AG10803 (cell line): Measurements from ENCODE around the gene GAK.

Experiments used
- DNase-seq: peaks from one replicate; pipeline ENCODE4 v3.0.0; 2010; ENCODE audit warnings: low read depth
- H3K4me3 ChIP-seq: 2 replicates; pipeline ENCODE4 v1.5.1; 2011; ENCODE audit warnings: mild to moderate bottlenecking, low read length, control low read depth
- TF ChIP-seq, protein P1 (sequence below): conservative IDR thresholded peaks from 2 replicates; pipeline ENCODE4 v1.5.1; 2011; ENCODE audit warnings: mild to moderate bottlenecking, low read length, control low read depth, inconsistent platforms

The GAK gene

DNA sequence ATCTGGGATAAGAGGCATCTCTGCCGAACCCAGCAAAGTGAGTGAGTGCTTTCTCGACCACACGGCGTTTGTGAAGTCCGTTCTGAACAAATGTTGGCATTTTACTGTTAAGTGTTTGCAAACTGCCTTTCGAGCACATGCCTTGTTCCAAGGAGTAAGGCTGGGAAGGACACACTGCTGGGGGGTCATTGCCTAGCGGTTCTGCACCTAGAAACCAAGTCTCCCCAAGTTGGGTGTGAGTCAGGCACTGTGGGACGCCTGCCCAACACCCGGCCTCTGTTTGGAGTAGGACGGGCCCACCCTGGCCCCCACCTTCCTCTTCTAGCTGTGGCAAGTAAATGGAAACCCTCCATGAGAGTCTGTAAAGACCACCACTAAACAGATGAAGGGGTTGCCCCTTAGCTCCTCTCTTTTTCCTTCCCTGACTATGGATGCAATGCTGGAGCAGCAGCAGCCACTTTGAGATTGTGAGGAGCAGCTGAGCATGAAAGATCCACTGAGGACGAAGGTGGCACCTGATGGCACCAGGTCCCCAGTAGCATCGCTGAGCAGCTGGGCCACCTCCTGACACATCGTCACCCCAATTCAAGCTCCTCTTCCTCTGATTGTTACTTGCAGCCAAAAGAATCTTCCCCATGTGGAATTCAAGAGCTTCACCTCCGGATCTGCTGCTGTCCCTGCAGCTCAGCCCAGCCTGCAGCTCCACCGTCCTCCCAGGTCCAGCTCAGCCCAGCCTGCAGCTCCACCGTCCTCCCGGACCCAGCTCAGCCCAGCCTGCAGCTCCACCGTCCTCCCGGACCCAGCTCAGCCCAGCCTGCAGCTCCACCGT, 112.5 kb downstream of the GAK start:
- TF ChIP-seq, protein P1, sequence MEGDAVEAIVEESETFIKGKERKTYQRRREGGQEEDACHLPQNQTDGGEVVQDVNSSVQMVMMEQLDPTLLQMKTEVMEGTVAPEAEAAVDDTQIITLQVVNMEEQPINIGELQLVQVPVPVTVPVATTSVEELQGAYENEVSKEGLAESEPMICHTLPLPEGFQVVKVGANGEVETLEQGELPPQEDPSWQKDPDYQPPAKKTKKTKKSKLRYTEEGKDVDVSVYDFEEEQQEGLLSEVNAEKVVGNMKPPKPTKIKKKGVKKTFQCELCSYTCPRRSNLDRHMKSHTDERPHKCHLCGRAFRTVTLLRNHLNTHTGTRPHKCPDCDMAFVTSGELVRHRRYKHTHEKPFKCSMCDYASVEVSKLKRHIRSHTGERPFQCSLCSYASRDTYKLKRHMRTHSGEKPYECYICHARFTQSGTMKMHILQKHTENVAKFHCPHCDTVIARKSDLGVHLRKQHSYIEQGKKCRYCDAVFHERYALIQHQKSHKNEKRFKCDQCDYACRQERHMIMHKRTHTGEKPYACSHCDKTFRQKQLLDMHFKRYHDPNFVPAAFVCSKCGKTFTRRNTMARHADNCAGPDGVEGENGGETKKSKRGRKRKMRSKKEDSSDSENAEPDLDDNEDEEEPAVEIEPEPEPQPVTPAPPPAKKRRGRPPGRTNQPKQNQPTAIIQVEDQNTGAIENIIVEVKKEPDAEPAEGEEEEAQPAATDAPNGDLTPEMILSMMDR, result no peak
- H3K4me3 ChIP-seq, result no peak overlapping the region
- DNase-seq, result no peak

DNA sequence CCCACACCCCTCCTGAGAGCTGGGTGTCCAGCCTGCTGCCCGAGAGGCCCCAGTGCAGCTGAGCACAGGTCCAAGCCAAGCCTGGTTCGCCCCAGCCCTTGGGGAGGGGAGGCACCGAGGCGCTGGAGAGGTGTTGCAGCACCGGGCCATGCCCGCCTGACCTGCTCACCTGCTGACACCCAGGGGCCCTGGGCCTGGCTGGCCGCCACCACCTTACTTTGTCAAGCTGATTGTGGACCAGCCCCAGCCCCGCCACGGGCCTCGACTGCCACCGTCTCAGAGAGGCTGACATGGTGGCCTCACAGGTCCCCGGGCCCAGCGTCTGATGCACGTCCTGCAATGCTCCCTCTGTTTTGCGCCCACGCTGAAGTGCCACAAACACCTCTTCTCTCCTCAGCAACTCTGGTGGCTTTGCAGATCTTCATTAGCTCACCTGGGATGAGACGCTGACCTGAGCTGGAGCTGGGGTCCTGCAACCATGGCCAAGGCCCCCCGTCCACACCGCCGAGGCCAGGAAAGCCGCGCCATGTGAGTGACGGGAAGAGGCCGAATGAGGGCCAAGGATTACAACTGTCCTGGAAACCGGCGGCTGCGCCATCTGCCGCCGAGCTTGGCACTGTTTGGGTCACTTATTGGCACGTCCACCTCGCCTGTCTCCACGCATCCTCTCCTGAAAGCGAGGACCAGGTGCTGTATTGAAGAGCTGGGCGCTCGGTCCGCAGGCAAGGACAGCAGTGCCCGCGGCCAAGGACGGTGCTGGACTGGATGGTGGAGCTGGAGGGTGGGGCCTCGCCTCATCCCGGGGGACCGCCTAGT, 113.8 kb downstream of the GAK start:
- TF ChIP-seq, protein P1, result no peak
- DNase-seq, result no peak
- H3K4me3 ChIP-seq, result no peak overlapping the region

DNA sequence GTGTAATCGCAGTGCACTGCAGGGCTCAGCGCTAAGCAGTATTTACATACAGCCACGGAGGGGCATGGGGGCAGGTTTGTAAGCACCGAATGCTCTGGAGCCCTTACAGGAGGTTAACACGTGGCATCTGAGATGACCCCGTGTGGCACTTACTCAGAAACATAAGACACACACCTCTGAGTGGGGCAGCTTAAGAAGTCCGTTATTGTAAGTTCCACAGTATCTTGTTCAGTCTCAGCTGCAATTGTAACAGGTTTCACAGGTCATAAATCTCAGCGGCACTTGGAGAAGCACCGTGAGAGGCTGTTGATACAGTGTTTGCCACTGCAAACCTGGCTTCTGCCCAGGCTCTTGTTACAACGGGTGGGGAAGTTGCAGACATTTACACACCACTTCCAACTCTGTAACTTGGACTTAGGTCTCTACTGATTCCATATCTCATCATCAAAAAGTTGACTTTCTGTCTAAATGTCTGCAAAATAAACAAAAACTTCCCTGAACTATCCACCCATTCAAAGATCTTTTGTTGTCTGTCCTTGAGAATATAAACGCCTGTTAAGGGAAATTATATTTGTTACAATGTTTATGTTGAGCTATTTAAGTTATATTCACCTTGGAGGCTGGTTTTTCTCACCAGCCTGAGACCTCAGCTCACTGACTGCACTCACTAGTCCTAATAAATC, 116.5 kb downstream of the GAK start:
- H3K4me3 ChIP-seq, result no peak overlapping the region
- no peak for DNase-seq
- TF ChIP-seq, protein P1, result no peak

DNA sequence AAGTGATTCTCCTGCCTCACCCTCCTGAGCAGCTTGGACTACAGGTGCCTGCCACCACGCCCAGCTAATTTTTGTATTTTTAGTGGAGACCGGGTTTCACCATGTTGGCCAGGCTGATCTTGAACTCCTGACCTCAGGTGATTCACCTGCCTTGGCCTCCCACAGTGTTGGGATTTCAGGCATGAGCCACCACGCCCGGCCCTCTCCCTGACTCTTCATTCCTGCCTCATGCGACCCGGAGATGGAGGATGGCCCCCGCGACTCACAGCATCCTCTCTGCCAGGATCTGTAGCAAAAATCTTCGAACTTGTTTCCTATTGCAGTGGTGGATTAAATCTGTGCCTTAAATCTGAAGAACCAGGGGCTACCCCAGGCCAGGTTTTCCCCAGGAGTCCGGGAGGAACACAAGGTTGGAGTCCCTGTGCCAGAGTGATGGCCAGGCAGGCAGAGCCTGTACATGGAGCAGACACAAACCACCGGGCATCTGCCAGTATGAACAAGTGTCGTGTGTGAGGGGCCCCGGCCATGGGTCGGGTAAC, 117.7 kb downstream of the GAK start:
- H3K4me3 ChIP-seq, result no peak overlapping the region
- TF ChIP-seq, protein P1, result no peak
- DNase-seq, result no peak

DNA sequence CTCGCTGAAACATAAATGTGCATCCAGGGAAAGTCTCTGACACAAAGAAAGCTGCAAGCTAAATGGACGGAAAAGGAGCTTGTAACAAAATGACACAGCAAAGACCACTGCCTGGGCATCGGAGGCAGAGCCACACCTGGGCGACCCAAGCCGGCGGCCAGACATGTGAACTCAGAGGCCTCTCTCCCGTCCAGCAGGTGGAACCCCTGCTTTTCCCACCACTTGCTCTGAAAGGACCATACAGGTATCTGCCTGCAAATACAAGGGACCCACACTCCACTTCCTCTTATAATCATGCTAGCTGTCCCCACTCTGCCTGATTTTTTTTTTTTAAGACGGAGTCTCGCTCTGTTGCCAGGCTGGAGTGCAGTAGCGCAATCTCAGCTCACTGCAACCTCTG, 118.2 kb downstream of the GAK start:
- TF ChIP-seq, protein P1, result no peak
- H3K4me3 ChIP-seq, result no peak overlapping the region
- no peak for DNase-seq

DNA sequence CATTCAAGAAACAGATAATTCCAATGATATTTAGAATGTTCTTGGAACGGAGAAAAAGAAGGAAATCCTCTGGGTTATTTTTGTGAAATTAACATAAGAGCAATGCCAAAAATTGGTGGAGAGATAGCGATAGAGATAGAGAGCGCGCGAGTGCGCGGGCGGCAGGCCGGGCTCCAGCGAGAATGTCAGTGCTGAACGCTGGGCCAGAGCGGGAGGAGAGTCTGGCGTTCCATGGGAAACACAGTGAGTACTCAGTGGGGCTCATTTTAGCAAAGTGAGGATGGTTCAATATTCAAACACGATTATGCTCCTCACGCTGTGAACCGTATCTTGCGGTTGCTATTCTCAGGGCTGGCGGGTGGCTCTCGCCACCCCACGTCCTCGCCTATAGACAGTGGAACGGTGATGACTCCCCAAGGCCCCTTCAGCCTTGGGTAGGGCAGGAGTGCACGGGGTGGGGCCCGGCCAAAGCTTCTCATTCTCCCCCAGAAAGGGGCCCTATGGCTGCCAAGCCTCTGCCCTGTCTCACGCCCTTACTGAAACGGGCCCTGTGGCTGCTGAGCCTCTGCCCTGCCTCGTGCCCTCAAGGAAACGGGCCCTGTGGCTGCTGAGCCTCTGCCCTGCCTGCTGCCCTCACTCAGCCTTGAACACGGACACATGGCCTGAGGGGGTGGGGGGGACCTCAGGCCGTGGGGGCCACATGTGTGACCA, 123.1 kb downstream of the GAK start:
- no peak for DNase-seq
- H3K4me3 ChIP-seq, result no peak overlapping the region
- TF ChIP-seq, protein P1, result no peak
